ENCODE results near the gene KIF23.
"Not testable (repeated sequence)": the region's sequence is repeated elsewhere in the genome, so short reads cannot be mapped to it uniquely, and the experiment has no call there.

KIF23 gene

DNA sequence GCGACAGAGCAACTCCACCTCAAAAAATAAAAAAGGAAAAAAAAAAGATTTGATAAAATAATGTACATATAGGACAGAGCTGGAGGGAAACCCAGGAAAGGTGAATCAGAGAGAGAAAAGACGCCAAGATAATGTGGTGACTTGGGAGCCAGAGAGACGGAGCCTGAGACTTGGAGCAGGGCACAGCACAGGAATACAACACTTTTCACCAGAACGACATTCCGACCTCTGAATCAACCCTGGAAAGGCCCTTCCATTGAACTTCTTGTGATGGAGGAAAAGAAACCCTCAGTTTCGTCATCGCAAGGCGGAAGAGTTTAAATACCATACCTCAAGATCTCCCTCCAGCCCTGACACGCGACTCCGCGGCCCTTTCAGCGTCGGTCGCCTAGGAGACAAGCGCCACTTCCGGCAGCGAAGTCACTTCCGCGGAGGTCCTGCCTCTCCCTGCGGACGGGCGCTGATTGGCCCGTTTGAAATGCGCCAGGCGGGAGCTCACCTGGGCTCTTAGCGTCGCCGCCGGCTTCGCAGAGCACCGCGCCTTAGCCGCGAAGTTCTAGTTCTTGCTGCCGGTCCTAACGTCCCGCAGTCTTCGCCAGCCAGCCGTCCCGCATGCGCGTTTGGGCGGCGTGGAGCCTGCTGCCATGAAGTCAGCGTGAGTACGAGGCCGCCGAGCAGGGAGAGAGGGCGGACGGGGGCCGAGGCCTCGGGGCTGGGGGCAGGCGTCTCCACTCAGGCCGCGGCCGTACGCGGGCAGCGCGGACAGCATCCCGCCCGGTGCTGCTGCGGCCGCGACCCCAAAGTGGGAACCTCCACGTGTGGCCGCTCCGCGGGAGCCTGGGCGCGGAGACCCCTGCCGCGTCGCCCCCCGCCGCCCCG lies at the start of gene KIF23:
Gene KIF23, plus strand, starts transcription at position 528 of the 879 bp plus-strand sequence. Its CDS starts 117 bp downstream, at position 645.
- DNase-seq, result peak; percentile 85 to 87

DNA sequence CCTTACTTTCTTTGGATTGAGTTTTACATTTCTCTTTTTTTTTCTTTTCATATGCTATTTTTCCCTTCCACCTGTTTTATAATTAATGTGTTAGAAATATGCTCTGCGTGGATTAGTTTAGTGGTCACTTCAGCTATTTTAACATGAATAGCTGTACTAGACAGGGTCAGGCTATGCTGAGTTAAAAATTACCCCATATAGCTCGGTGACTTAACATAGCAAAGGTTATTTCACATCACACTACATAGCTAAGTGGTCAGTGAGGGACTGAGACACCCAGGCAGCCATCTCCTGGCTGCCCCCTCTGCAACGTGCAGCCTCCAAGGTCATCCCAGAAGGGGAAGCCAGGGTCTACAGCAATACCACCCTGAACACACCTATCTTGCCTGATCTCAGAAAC lies 46.9 kb upstream of the KIF23 start:
- DNase-seq, result no peak

DNA sequence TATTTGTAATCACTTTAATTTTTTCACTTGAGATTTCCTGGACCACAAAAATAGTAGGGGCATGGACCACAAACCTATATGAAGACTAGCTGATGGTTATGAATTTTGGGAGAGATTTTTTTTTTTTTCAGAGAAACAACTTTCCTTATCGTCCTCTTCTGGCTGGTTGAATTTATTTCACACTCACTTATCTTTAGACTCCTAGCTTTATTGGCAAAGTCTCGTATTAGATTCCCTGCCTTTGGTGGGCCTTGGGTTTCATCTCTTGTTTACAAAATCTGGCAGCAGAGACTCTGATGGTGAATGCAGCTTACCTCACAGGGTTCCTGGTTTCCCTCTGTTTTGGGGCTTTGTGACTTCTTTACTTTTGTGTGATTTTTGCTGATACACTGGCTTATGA lies 44.5 kb upstream of the KIF23 start:
- no peak for DNase-seq

DNA sequence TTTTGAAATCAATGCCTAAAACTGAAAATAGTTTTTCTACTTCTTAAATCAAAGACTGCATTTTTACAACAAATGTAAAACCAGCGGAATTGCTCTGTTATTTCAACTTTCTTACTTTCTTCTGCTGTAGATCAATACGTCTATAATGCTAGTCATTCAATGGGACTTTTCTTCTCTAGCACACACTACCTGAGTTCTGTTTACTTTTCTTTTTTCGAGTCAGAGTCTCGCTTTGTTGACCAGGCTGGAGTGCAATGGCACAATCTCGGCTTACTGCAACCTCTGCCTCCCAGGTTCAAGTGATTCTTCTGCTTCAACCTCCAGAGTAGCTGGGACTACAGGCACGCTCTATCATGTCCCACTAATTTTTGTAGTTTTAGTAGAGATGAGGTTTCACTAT lies 40.7 kb upstream of the KIF23 start:
- DNase-seq, result no peak

DNA sequence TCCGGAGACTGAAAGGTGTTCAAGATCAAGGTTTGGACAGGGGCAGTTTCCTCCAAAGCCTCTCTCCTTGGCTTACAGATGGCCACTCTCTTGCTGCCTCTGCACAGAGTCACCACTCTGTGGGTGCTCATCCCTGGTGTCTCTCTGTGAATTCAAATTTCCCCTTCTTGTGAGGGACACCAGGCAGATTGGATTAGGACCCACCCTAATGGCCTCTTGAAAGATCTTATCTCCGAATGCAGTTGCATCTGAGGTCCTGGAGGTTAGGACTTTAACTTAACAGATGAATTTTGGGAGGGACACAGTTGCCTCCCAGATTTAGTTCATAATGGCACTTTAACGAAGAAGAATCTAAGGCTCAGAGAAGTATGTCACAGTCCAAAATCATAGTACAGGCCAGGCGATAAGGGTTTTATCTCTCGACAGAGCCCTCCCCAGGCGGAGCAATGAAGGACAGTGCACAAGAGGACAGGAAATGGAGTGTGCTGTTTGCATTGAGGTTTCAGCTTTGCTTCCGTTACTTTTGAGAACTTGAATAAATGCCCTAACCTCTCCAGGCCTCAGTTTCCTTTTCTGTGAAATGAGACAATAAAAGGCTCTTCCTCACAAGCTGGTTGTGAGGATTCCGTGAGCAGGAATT lies 38.9 kb upstream of the KIF23 start:
- no peak for DNase-seq

DNA sequence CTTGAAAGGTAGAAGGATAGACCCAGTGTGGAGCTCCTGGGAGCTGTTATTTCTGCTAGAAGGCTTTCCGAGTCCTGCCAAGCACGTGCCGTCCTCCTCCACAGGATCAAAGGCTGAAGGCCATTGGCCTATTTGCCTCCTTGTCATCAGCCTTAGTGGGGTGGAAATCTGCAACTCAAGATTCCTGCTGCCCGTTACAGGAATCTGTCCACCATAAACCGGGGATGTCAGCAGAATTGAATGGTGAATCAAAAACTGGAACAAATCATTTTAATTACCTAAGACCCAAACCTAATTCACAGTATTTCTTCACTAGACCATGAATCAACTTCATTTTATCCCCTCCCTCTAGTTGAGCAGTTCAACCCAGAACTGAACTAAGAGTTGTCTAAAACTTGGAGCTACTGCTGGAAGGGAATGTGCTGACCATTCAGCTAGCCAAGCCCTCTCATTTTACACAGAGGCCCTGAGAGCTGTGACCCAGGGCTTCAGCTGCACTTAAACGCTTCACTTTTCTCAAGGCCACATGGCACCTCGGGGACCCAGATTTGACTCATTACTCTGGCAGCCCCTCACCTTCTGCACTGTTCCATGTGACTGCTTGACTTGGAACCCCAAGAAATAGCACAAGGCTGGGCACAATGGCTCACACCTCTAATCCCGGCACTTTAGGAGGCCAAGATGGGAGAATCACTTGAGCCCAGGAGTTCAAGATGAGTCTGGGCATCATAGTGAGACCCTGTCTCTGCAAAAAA lies 36.8 kb upstream of the KIF23 start:
- DNase-seq, result no peak

DNA sequence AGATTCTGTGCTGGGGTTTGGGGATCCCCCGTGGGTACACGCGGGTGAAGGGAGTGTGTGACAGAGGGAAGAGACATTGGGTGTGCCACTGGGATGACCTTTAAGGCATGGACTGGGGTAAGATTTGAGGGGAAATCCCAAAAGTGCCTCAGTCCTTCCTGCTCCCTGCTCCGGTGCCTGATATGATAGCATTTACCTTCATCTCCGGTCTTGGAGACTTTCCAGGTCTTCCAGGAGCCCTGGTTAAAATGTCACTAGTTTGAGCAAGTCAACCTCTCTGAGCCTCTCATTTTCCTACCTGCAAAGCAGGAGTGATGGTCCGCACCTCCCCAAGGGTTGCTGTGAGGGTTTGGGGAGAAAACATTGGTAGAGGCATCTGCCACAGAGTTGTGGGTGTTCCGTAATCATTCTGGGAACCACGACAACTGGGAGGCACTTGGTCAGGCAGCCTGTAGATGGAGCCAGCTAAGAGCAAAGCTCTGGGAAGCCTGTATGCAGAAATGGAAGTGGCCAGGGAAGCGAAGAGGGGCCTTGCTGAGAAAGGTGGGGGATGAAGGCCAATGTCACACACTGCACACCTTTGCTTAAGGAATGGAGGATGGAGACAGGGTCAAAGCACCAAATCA lies 33.9 kb upstream of the KIF23 start:
- peak in 1 of 2 donors; percentile 12 for DNase-seq

DNA sequence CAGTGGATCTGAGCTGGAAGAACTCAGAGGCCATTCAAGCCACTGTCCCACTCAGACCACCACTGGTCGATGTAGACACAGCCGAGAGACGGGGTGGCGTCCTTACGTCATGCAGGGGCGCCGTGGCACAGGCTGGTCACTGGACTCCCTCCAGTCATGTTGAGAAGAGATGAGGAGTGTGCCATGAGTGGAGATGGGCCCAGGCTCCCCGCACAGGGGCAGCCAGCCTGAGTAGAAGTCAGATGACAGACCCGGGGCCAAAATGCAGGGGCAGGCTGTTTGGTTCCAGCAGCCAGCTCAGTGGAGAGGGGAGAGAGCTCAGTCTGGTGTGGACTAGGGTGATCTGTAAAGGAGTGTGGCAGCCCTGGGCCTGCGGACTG lies 33.4 kb upstream of the KIF23 start:
- no peak for DNase-seq

DNA sequence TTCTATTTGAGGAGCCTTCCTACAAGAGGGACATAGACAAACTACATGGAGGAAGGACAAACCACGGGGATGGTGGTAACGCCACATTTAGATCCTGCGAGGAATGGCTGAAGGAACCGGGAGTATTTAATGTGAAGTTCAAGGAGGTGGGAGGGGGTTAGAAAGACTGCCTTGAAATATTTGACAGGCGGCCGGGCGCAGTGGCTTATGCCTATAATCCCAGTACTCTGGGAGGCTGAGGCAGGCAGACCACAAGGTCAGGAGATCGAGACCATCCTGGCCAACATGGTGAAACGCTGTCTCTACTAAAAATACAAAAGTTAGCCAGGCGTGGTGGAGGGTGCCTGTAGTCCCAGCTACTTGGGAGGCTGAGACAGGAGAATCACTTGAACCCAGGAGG lies 32.0 kb upstream of the KIF23 start:
- not testable (repeated sequence) for DNase-seq

DNA sequence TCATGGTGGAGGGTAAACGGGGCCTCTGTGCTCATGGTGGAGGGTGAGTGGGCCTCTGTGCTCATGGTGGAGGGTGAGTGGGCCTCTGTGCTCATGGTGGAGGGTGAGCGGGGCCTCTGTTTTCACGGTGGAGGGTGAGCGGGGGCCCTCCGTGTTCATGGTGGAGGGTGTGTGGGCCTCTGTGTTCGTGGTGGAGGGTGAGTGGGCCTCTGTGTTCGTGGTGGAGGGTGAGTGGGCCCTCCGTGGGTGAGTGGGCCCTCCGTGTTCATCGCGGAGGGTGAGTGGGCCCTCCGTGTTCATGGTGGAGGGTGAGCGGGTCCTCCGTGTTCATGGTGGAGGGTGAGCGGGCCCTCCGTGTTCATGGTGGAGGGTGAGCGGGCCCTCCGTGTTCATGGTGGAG lies 30.1 kb upstream of the KIF23 start:
- not testable (repeated sequence) for DNase-seq

DNA sequence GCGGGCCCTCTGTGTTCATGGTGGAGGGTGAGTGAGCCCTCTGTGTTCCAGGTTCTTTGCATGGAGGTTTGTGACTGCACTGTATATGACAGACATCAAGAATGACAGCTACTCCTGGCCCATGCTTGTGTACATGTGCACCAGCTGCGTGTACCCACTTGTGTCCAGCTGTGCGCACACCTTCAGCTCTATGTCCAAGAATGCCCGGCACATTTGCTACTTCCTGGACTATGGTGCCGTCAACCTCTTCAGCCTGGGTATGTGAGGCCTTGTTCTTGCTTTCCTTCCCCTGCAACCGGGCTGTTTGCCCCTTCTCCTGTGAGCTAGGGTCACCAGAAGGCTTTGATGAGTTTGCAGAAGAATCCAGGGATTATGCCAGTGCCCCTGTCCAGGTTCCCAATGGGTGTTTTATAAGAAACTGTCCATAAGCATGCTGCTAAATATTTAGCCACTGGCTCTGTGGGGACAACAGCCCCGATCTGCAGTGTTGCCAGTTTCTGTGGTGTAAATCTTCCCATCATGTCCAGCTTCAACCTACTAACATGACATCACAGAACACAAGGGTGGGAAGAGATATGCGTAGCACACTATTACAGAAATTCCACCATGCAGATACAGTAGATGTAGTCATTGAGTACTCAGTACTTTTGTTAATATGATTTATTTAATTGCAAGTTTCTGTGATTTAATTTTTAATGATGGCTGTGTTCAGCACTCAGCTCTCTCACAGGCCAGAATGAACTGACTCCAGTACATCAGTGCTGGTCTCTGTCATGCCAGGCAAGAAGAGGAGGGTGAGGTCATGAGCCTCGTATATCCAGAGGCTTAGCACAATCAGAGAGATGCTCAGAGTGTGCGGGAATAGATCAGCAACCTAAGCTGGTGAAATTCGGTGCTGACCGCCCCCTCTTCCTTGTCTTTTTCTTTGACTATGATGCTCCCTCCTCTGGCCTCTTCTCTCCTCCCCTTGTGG lies 29.2 kb upstream of the KIF23 start:
- no peak for DNase-seq

DNA sequence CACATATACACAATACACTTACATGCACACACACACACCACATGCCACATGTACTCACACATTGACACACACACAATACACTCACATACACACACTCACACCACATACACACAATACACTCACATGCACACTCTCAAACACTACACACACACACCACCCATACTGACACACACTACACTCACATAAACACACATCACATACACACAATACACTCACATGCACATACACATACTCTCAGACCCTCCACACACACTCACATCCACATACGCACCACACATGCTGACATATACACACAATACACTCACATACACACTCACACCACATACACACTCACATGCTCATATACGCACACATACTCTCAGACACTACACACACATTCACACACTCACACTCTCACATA lies 28.3 kb upstream of the KIF23 start:
- DNase-seq, result no peak

DNA sequence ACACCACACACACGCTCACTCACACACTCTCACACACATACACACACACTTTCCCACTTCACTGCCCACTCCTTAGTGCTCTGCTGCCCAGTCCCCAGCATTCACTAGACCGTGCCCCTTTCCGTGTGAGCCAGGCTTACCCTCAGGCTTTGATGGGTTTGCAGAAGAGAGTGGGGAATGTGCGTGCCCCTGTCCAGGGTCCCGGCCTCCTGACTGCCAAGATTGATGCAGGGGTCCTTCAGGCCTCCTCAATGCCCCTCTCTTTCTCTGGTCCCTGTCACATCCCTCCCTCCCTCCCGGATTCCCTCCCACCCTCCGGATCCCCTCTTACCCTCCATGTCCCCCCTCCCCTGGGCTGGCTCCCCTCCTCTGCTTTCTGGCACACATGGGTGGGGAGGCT lies 27.9 kb upstream of the KIF23 start:
- no peak for DNase-seq

DNA sequence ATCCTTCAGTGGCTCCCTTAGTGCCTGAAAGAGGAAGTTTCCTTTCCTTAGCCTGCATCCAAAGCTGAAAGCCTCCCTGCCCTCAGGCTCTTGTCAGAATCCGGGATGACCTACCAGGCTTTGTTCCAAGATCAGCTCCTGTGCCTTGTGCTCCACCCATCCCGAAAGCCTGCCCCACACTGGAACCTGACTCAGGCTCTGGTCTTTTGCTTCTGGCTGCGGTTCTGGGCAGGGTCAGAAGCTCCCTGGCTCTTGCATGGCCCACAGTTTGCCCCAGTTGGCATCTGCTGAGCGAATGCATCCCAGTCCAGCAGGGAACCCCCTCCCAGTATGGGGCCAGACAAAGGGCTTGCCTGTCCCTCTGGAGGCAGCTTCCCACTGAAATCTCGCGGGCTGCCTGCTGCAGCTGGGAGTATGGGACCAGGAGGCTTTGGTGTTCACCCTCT lies 25.9 kb upstream of the KIF23 start:
- no peak for DNase-seq

DNA sequence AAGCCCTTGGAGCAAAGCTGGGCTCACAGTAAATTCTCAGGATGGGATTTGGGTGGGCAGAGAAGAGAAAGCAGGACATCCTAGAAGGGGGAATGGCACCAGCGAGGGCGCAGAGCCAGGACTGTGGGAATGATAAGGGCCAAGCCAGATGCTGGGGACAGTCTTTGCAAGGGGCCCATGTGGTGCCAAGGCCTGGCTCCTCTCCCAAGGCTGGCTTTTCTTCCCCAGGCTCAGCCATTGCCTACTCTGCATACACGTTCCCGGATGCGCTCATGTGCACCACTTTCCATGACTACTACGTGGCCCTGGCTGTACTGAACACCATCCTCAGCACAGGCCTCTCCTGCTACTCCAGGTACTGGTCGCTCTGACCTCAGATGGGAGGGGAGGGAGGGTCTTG lies 24.7 kb upstream of the KIF23 start:
- DNase-seq, result no peak

DNA sequence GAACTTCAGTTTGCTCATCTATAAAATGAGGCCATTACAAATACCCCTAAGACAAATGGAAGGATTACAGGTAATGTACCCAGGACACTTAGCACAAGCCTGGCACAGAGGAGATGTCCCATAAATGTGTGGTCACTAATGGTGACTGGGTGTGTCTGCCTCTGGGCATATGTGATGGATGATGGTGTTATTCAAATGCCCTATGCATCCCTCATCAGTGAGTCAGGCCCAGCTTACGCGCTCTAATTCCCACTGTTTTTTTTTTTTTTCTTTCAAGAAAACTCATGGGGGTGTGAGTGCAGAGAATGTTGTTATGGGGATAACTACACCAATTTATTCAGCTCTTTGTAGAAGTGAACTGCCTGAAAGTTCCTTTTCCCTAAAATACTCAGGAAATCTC lies 23.6 kb upstream of the KIF23 start:
- DNase-seq, result no peak

DNA sequence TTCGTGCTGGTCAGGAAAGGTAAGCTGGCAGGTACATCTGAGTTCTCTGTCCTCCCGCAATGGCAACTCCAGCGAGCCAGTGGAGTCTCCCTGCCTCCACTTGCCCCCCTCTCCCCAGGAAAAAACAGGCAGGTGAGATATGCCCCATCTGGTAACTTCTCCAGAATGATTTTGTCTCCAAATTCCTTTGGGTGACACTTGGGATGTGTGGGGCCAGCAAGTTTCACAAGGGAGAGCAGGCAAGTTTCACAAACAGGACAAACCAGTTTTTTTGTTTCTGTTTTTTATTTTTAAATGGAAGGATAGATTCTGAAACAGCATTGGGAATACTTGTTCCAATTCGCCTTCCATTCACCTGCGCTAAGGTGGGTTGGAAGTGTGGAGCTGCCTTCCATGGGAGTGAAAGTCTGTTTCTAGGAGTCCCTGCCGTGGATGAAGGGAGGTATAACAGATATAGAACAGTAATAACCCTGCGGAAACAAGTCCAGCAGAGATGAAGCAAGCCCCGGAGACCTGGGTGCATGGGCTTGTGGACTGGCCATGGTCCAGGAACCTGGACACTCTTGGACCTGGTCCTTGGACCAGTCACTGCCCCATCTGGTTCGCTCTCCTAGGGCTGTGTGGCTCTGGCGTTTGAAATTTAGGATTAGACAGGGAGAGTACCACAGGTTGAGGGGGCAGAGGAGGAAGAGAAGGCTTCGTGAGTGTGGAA lies 22.9 kb upstream of the KIF23 start:
- DNase-seq, result no peak

DNA sequence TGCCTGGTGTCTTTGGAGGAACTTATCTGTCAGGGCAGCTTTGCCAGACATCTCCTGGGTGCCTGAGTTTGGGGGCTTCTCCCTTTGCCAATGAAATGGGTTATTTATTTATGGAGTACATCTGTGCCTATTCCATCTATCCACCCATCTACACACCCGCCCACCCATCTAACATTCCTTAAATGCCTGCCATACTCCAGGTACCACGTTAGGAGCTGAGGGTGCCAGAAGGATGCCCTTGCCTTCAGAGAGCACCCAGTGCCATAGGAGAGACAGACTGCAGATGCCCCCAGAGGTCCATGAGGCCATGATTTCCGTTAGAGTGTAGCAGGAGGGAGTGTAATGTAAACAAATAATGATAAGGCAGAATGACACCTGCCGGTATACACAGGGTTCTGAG lies 21.8 kb upstream of the KIF23 start:
- no peak for DNase-seq

DNA sequence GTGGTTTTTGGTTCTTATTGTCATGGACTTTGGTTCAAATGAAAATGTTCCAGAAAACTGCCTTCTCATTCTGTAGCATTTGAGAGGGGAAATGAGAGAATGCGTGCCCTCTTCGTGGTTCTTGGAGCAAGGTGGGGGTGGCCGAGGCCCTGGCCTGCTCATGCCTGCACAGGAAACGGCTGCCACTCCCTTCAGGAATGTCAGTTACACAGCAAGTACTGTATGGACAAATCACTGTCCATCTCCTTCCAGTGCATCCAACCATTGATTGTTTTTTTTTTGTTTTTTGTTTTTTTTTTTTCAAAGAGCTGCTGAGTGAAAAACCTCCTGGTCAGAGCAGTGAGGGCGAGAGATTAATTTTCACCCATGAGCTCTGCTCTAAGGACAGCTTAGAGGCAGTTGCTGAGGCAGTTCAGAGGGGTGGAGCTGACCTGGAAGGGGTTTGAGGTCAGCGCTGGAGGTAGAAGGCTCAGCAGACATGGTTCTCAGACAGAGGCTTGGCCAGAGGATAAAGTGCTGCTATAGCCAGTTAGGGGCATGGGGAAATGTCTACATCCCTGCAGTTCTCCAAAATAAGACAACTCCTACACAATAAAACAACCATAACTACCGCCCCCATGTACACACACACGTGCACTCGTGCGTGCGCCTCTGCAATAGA lies 20.2 kb upstream of the KIF23 start:
- no peak for DNase-seq

DNA sequence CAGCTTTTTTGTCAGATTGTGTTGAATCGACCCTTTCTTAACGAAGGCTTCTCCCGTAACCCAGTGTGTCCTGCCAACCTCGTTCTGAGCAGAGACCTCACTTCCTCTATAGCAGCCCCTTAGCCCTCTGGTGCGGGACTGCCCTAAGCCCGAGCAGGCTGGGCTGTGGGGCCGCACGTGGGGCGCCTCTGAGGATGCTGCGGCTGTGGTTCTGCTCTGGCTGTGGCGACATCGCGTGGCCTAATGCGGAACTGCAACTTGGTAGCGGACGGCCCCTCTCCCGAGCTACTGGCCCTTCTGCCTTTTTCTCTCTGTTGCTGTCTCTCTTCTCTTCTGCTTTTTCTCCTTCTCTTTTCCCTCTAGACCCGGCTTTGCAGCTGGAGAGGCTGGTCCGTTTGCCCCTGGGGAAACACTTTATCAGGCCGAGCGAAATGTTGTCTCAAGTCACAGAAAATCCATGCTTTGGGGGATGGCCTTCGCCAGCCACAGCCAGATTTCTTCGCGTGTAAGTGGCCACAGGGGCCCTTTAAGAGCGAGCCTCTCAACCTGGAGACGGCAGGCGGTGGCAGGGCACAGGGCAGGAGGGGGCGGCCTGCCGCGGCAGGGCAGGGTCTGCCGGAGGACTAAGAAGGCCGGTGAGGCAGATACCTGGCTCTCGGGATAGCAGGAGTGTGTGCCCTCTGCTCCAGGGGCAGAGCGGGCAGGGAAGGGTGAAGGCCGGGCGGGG lies 19.4 kb upstream of the KIF23 start:
- DNase-seq, result peak; percentile 53 to 92
